GM19023 (cell line): ENCODE data around the gene ARGLU1.
"Not testable (repeated sequence)": the region's sequence is repeated elsewhere in the genome, so short reads cannot be mapped to it uniquely, and the experiment has no call there.

Experiments
- ATAC-seq: cut with Tn5 transposase; IDR thresholded peaks from one replicate; pipeline ENCODE4 v1.9.1; 2021; ENCODE audit warnings: mild to moderate bottlenecking, moderate library complexity; ENCODE audit not compliant: unreplicated experiment

Gene ARGLU1, protein sequence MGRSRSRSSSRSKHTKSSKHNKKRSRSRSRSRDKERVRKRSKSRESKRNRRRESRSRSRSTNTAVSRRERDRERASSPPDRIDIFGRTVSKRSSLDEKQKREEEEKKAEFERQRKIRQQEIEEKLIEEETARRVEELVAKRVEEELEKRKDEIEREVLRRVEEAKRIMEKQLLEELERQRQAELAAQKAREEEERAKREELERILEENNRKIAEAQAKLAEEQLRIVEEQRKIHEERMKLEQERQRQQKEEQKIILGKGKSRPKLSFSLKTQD

GRCh38 chr13:106567474-106568298, at the start of gene ARGLU1:
Gene ARGLU1 (minus strand): TSS chr13:106568137. CDS start chr13:106567919, 218 bp downstream.
- peak; percentile 68 for ATAC-seq

GRCh38 chr13:106617561-106617960, 49.6 kb upstream of the ARGLU1 start:
- ATAC-seq: no peak

DNA sequence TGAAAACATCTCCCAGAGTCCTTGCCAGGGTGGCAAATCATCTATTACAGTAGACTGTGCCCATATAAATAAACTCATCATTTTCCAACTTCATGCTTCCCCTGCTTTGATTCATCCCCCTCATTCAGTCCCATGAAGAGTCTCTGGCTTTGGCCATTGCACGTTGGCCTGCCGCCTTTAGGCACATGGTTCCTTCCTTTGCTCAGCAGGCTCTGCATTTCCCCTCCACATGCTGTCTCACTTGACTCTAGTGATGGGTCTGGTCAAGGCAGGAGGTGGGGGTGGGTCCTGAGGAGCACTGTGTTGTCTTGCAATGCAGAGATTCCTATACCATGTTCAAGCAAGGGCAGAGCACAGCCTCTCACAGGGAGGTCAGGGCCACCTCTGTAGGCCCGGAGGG, 48.8 kb upstream of the ARGLU1 start:
- ATAC-seq: no peak

DNA sequence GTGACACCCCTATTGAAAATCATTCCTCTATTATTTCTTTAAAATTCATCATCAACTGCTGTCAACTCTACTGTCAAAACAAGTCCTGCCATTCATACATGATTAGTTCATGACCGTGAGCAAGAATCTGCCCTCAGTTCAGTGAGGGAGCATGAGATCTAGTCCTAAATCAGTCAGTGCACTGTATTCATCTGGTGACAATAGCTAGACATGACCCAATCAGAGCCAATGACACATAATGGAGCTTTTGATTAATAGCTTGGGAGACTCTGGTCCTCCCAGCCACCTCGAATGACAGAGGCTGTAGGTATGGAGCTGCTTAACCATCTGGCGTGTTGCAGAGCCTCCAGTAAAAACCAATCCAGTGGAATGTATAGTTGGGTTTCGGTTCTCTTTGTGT, 46.9 kb upstream of the ARGLU1 start:
- ATAC-seq: no peak

DNA sequence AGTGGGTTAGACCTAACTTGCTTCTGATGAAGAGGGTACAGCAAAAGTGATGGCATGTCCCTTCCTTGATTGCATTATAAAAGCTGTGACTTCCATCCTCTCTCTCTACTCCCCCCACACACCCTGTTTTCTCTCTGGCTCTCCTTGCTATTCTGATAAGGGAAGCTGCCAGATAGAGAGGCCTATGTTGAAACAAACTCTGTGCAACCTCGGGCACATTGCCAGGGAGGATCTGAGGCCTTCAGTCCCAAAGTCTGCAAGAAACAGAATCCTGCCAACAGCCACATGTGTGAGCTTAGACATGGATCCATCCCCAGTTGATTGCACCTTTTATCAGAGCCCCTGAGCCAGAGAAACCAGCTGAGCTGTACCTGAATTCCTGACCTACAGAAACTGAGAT, 44.8 kb upstream of the ARGLU1 start:
- no peak for ATAC-seq

DNA sequence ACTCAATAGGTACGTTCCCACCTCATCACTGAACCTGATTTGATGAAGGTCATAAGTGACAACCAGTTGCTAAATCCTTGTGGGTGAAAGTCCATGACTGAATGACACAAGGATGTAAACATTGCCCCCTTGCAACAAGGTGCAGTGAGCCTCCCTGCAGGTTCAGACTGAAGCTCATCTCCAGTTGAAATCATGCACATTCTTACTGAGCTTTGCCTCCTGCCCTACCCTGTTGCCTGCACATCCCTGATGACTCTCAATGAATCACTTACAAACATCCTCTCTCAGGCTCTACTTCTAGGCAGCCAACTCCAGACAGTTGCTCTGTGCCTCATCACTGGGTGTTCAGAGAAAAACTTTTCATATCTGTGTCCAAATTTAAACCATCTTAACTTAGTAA, 42.5 kb upstream of the ARGLU1 start:
- ATAC-seq: no peak

GRCh38 chr13:106609116-106609515, 41.2 kb upstream of the ARGLU1 start:
- ATAC-seq: no peak

DNA sequence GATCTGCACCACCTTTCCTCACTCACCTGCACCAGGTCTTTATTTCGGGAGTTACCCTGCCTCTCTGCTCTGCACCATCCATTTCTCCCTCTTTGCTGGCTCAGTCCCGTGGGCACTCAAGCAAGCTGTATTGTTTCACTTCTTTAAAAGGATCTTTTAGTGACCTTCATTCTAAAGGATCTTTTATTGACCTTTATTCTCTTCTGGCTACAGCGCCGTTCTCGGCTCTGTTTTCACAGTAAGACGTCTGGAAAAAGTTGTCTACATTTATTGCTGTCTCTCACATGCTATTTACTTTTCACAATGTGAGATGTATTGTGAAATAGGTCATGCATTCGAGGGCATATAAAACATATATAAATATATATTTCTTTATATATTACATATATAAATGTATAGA, 35.6 kb upstream of the ARGLU1 start:
- no peak for ATAC-seq

GRCh38 chr13:106602178-106602577, 34.2 kb upstream of the ARGLU1 start:
- ATAC-seq: no peak

- no peak for ATAC-seq
Measured at GRCh38 chr13:106601489-106601888, 33.6 kb upstream of the ARGLU1 start.

DNA sequence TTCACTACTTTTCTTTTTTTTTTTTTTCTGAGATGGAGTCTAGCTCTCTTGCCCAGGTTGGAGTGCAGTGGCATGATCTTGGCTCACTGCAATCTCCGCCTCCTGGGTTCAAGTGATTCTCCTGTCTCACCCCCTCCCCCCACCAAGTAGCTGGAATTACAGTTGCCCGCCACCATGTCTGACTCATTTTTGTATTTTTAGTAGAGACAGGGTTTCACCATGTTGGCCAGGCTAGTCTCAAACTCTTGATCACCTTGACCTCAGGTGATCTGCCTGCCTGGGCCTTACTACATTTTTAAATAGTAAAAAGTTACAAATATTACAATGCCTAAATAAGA, 32.8 kb upstream of the ARGLU1 start:
- ATAC-seq: not testable (repeated sequence)

DNA sequence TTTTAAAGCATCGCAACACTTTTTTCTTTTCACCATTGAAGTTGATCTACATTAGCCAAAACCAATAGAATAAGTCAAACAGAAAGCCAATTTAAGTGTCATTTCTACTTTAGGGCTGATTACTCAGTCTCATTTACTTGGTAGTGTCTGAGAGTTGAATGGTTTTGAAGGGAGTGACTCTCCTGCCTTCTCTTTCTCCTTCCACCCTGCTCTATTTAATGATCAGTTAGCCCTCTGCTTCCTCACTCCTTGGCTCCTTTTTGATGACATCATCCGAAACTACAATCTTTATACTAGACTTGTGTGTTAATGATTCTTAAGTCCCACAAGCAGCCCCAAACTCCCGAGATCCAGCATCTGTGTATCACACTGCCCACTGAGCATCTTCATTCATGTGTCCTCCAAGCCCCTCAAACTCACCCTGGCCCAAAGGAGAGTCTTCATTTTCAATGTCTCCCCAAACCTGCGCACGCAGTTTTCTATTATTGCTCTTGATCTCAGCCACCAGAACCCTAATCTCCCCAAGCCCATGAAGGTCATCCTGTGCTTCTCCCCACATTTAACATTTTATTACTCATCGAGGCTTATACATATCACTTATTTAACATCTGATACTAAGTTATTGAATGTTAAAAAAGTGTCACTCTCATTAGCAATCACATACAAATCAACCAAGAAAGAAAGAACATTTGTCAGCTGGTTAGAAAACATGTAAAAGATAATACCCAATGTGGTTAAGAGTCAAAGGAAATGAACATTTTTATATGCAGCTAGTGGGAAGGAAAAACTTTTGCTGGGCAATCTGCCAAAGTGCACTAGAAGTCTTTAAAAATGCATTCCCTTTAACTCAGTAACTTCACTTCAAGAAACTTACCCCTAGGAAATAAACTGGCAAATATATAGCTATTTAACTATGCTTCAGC, 32.2 kb upstream of the ARGLU1 start:
- ATAC-seq: no peak

DNA sequence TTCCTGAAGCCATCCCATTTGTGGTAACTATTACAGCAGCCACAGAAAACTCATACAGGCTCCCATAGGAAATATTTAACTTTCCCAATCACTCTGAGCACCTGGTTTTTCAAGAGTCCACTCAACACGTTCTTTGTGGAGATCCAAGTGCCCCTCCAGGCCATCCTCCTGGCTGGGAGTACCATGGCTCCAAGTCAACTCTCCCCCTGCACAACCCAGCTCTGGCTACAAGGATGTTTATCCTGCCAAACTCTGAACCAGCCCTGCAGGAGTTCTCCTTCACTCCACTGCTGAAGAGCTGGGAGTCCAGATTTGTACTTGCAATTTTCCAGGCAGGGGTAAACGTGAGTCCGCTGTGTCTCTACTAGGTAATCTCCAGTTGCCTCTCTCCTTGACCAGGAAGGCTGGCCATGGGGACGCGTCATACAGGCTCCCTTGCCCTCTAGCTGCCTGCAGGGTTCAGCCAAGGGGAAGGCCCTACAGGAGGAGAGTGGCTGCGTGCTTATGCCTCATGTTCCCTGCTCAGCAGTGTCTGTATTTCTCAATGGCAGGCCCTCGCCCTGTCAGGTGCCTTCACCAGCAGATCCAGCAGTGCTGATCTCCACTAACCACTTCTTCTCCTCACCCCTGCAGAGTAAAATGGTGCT, 29.9 kb upstream of the ARGLU1 start:
- no peak for ATAC-seq

GRCh38 chr13:106597186-106597585, 29.2 kb upstream of the ARGLU1 start:
- no peak for ATAC-seq

GRCh38 chr13:106596275-106596937, 28.5 kb upstream of the ARGLU1 start:
- ATAC-seq: no peak

- no peak for ATAC-seq
Measured at GRCh38 chr13:106595625-106596024, 27.7 kb upstream of the ARGLU1 start.

- ATAC-seq: no peak
Measured at GRCh38 chr13:106594980-106595379, 27.0 kb upstream of the ARGLU1 start.

GRCh38 chr13:106593132-106593531, 25.2 kb upstream of the ARGLU1 start:
- ATAC-seq: no peak

GRCh38 chr13:106591299-106591698, 23.4 kb upstream of the ARGLU1 start:
- no peak for ATAC-seq

DNA sequence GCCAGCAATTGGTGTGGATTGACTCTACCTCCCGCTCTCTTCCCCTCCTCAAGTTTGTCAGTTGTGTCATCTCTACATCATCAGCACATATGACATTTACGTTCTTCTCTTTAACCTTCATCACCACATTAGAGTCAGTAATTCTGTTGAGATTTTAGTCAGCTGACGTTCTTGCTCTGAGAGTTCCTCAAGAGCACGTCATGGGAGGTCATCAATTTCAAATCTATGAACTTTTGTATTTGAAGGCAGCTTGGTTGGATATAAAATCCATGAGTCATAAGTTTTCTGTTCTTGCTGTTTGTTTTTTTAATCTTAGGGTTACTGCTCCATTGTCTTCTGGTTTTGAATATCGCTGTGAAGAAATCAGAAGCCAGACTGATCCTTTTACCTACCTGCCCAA, 21.8 kb upstream of the ARGLU1 start:
- ATAC-seq: no peak
